HepG2 (cell line): ENCODE data around the gene DTNB. TPM values are rescaled to one million over a fixed set of nuclear protein-coding genes. Genes with fewer than 3 reads are reported as not detected.

Experiments used
- ATF7 ChIP-seq, 2 experiments: fragments of 450-650 bp in 1 of 2; sonication (generic) in 1 of 2; formaldehyde crosslinking in 1 of 2; IDR thresholded peaks; 2 replicates each; pipeline versions ENCODE4 v1.4.0 to v1.6.1; 2016 to 2020; ENCODE audit warnings: antibody characterized with exemption in 1 of 2, mild to moderate bottlenecking in 1 of 2, missing genetic modification reagents in 1 of 2
- E2F5 ChIP-seq: sonication (generic); formaldehyde crosslinking; conservative IDR thresholded peaks from 2 replicates; pipeline ENCODE4 v1.4.0; 2020; ENCODE audit warnings: missing genetic modification reagents
- ERF ChIP-seq: IDR thresholded peaks from 2 replicates; pipeline ENCODE4 v1.6.1; 2018; ENCODE audit warnings: missing biosample characterization, missing genetic modification reagents
- ETS1 ChIP-seq: sonication (generic); formaldehyde crosslinking; IDR thresholded peaks from 2 replicates; pipeline ENCODE4 v1.4.0; 2020; ENCODE audit warnings: missing genetic modification reagents
- GMEB2 ChIP-seq: IDR thresholded peaks from 2 replicates; pipeline ENCODE4 v1.6.1; 2016; ENCODE audit warnings: missing biosample characterization, missing genetic modification reagents, low read depth
- HMGXB3 ChIP-seq: sonication (generic); formaldehyde crosslinking; IDR thresholded peaks from 2 replicates; pipeline ENCODE4 v1.4.0; 2020; ENCODE audit warnings: missing genetic modification reagents, borderline replicate concordance
- HNF4G ChIP-seq, 2 experiments: sonication (generic) in 1 of 2; formaldehyde crosslinking in 1 of 2; IDR thresholded peaks; 2 replicates each; pipeline versions ENCODE4 v1.4.0 to v1.6.1; 2011 to 2020; ENCODE audit warnings: borderline replicate concordance in 2 of 2, low read depth in 2 of 2, mild to moderate bottlenecking in 2 of 2, low read length in 1 of 2, missing genetic modification reagents in 1 of 2, moderate library complexity in 1 of 2
- JUND ChIP-seq: sonication (generic); formaldehyde crosslinking; IDR thresholded peaks from 2 replicates; pipeline ENCODE4 v1.8.0; 2022; ENCODE audit warnings: mild to moderate bottlenecking, missing genetic modification reagents
- MBD4 ChIP-seq: IDR thresholded peaks from 2 replicates; pipeline ENCODE4 v1.6.1; 2012; ENCODE audit warnings: low read length, inconsistent platforms, borderline replicate concordance
- NCOA1 ChIP-seq: sonication (generic); formaldehyde crosslinking; IDR thresholded peaks from 2 replicates; pipeline ENCODE4 v1.9.0; 2021; ENCODE audit warnings: missing genetic modification reagents
- NFRKB ChIP-seq: fragments of 450-650 bp; IDR thresholded peaks from 2 replicates; pipeline ENCODE4 v1.6.1; 2017
- RBM39 ChIP-seq: fragments of 200-400 bp; formaldehyde crosslinking; IDR thresholded peaks from one replicate; pipeline ENCODE4 v1.6.1; 2018; ENCODE audit warnings: antibody characterized with exemption, mild to moderate bottlenecking, low read depth, low read length; ENCODE audit not compliant: poor library complexity, severe bottlenecking
- SMARCC2 ChIP-seq: fragments of 450-650 bp; IDR thresholded peaks from 2 replicates; pipeline ENCODE4 v1.6.1; 2017; ENCODE audit warnings: antibody characterized with exemption, mild to moderate bottlenecking
- SP2 ChIP-seq: sonication (generic); formaldehyde crosslinking; IDR thresholded peaks from 2 replicates; pipeline ENCODE4 v1.5.1; 2020; ENCODE audit warnings: mild to moderate bottlenecking, missing genetic modification reagents
- SRSF9 ChIP-seq: fragments of 200-400 bp; formaldehyde crosslinking; IDR thresholded peaks from 2 replicates; pipeline ENCODE4 v1.6.1; 2018; ENCODE audit warnings: borderline replicate concordance, mild to moderate bottlenecking, low read depth, low read length; ENCODE audit not compliant: insufficient read depth, poor library complexity, severe bottlenecking
- TARDBP ChIP-seq: sonication (generic); formaldehyde crosslinking; IDR thresholded peaks from 2 replicates; pipeline ENCODE4 v1.8.0; 2022; ENCODE audit warnings: mild to moderate bottlenecking, missing genetic modification reagents
- ZFP1 ChIP-seq: IDR thresholded peaks from 2 replicates; pipeline ENCODE4 v1.6.1; 2016
- ZMYM3 ChIP-seq: sonication (generic); formaldehyde crosslinking; IDR thresholded peaks from 2 replicates; pipeline ENCODE4 v1.5.1; 2020; ENCODE audit warnings: mild to moderate bottlenecking, missing genetic modification reagents
- ZNF552 ChIP-seq: sonication (generic); formaldehyde crosslinking; IDR thresholded peaks from 2 replicates; pipeline ENCODE4 v1.9.0; 2022; ENCODE audit warnings: missing genetic modification reagents, mild to moderate bottlenecking, borderline replicate concordance
- ZNF615 ChIP-seq: sonication (generic); formaldehyde crosslinking; IDR thresholded peaks from 2 replicates; pipeline ENCODE4 v1.5.0; 2020; ENCODE audit warnings: mild to moderate bottlenecking, missing genetic modification reagents, borderline replicate concordance
- ZNF816 ChIP-seq: sonication (generic); formaldehyde crosslinking; IDR thresholded peaks from 2 replicates; pipeline ENCODE4 v1.8.0; 2022; ENCODE audit warnings: missing genetic modification reagents, mild to moderate bottlenecking, borderline replicate concordance
- polyA plus RNA-seq, 8 experiments: library from polyadenylated mRNA; depleted of rRNA in 3 of 8; stranded (reverse) in 7 of 8; unstranded in 1 of 8; fragments of >200 nt; fragmentation: Illumina TruSeq in 4 of 8; extraction: Trizol in 4 of 8; gene quantifications; 2 replicates each; pipeline versions ENCODE4 v1.2.1 to v1.2.3, GENCODE V29; 2011 to 2016; ENCODE audit warnings: low read depth in 4 of 8, missing spikeins in 1 of 8, mixed read lengths in 1 of 8; ENCODE audit not compliant: insufficient read depth in 1 of 8
- total RNA-seq, 5 experiments: library from RNA; depleted of rRNA; stranded (reverse); fragments of >200 nt; fragmentation: Illumina TruSeq; extraction: Trizol; gene quantifications; 2 replicates each; pipeline ENCODE4 v1.2.3, GENCODE V29; 2016; ENCODE audit warnings: low read depth in 1 of 5

DTNB gene
- total and polyA plus RNA-seq, 2 of the 13 experiments (the other 11 are each of a cell fraction or from before 2014, with no cell fraction given) = 14.4 to 23.9 TPM

GRCh38 chr2:25673300-25674076 lies at the start of gene DTNB (continued):
- TF ChIP-seq E2F5 (no peak), GMEB2 (CRISPR knock-in tag) (no peak), ZFP1 (no peak), HNF4G (IDR thresholded peaks at IDR 0.05; ENCODE audit: borderline replicate concordance, low read depth, low read length) (no peak; the same call in 1 of the 2 replicates), HNF4G (CRISPR knock-in tag; IDR thresholded peaks at IDR 0.05; ENCODE audit: borderline replicate concordance, low read depth) (no peak), ERF (CRISPR knock-in tag) (peak; percentile 58; the same call in 1 of the 2 replicates), RBM39 (peak; percentile 14), MBD4 (no peak), ZNF615 (CRISPR knock-in tag) (no peak), ZNF552 (CRISPR knock-in tag) (peak; percentile 88), TARDBP (CRISPR knock-in tag) (no peak; the same call in 1 of the 2 replicates), ETS1 (CRISPR knock-in tag) (peak; percentile 76; the same call in 1 of the 2 replicates), SRSF9 (no peak), HMGXB3 (no peak; the same call in 1 of the 2 replicates), SMARCC2 (no peak), ZNF816 (CRISPR knock-in tag) (0 out of 2 replicates have a peak, but pooled peaks have one; percentile 30), JUND (CRISPR knock-in tag) (no peak), NFRKB (no peak), ATF7 (IDR thresholded peaks at IDR 0.05) (no peak), ATF7 (CRISPR knock-in tag; IDR thresholded peaks at IDR 0.05) (no peak), NCOA1 (CRISPR knock-in tag) (0 out of 2 replicates have a peak, but pooled peaks have one; percentile 33), ZMYM3 (CRISPR knock-in tag) (peak; percentile 34; the same call in 1 of the 2 replicates), SP2 (CRISPR knock-in tag) (no peak)
